ENCODE measurements around the gene HARS1.
"Not testable (repeated sequence)": the region's sequence is repeated elsewhere in the genome, so short reads cannot be mapped to it uniquely, and the experiment has no call there.

Gene HARS1

GRCh38 chr5:140690941-140691924 lies at the start of gene HARS1, which contains the start of gene HARS2:
TSS of gene HARS1 (minus strand) at chr5:140691370. CDS start at chr5:140691304, 66 bp downstream.
TSS of gene HARS2 (plus strand) at chr5:140691455. CDS start at chr5:140691649, 194 bp downstream.
- peak; percentile 88 for DNase-seq (ENCODE audit: low read depth)

GRCh38 chr5:140737486-140737885 lies 46.3 kb upstream of the HARS1 start:
- no peak for DNase-seq (ENCODE audit: low read depth)

- DNase-seq (ENCODE audit: low read depth) = no peak
Measured at GRCh38 chr5:140734354-140734753, 43.2 kb upstream of the HARS1 start.

GRCh38 chr5:140733098-140733497 lies 41.9 kb upstream of the HARS1 start:
- DNase-seq (ENCODE audit: low read depth) = no peak

GRCh38 chr5:140725799-140726471 lies 34.8 kb upstream of the HARS1 start:
- DNase-seq (ENCODE audit: low read depth) = no peak

- DNase-seq (ENCODE audit: low read depth) = not testable (repeated sequence)
Measured at GRCh38 chr5:140721395-140721794, 30.2 kb upstream of the HARS1 start.

- DNase-seq (ENCODE audit: low read depth) = not testable (repeated sequence)
Measured at GRCh38 chr5:140720738-140721137, 29.6 kb upstream of the HARS1 start.

GRCh38 chr5:140718266-140718592 lies 27.1 kb upstream of the HARS1 start:
- DNase-seq (ENCODE audit: low read depth) = no peak

GRCh38 chr5:140716238-140716637 lies 25.1 kb upstream of the HARS1 start:
- DNase-seq (ENCODE audit: low read depth) = not testable (repeated sequence)

- no peak for DNase-seq (ENCODE audit: low read depth)
Measured at GRCh38 chr5:140713562-140714094, 22.5 kb upstream of the HARS1 start.

- DNase-seq (ENCODE audit: low read depth) = no peak
Measured at GRCh38 chr5:140711794-140712193, 20.6 kb upstream of the HARS1 start.

- peak; percentile 78 for DNase-seq (ENCODE audit: low read depth)
Measured at GRCh38 chr5:140710899-140711552, 19.9 kb upstream of the HARS1 start.

- not testable (repeated sequence) for DNase-seq (ENCODE audit: low read depth)
Measured at GRCh38 chr5:140708787-140709186, 17.6 kb upstream of the HARS1 start.

- DNase-seq (ENCODE audit: low read depth) = no peak
Measured at GRCh38 chr5:140707812-140708211, 16.6 kb upstream of the HARS1 start.

GRCh38 chr5:140700177-140701144 lies 9.3 kb upstream of the HARS1 start, which contains the start of gene ZMAT2:
TSS of gene ZMAT2 (plus strand) at chr5:140700447. CDS start at chr5:140700461, 14 bp downstream.
- peak; percentile 94 for DNase-seq (ENCODE audit: low read depth)

- DNase-seq (ENCODE audit: low read depth) = no peak
Measured at GRCh38 chr5:140696891-140697492, 5.8 kb upstream of the HARS1 start.

GRCh38 chr5:140694276-140694675 lies 3.1 kb upstream of the HARS1 start:
- no peak for DNase-seq (ENCODE audit: low read depth)

- no peak for DNase-seq (ENCODE audit: low read depth)
Measured at GRCh38 chr5:140690376-140690932, 716 bp downstream of the HARS1 start.

GRCh38 chr5:140678993-140679392 lies 12.2 kb downstream of the HARS1 start:
- DNase-seq (ENCODE audit: low read depth) = no peak

GRCh38 chr5:140677947-140678346 lies 13.2 kb downstream of the HARS1 start:
- DNase-seq (ENCODE audit: low read depth) = no peak
